ENCODE measurements around the gene MAP3K5. TPM values are rescaled to one million over a fixed set of nuclear protein-coding genes. Genes with fewer than 3 reads are reported as not detected.

Gene MAP3K5
- total and polyA plus RNA-seq, 2 donors (not counting 1 experiment from before 2014, with no cell fraction given): 10.9 to 62.6 TPM

DNA sequence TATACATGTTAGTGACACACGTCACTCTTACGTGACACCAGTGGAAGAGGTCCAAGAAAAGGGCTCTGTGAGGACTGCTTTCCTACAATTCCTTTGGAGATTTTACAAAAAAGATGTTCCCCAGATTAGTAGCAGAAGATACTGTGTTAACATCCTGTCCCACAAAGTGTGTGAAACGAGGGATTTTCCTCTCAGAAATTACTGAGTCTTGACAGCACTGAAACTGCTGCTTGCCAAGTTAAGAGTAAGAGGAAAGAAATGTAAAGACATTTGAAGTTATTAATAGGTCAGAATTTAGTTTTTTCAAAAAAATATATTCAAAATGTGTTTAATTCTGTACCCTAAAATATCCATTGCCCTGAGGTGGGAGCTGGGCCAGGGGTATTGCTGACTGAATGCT is 183.3 kb downstream of the MAP3K5 start:
- peak overlapping the region; percentile 86 for H3K27ac ChIP-seq (ENCODE audit: insufficient read depth, low read length)
- H3K36me3 ChIP-seq (ENCODE audit: control insufficient read depth, insufficient read depth, low read length): no peaks in the 10 kb centered on the region
- no peak overlapping the region for H2AFZ ChIP-seq (ENCODE audit: low read length)
- no peaks in the 10 kb centered on the region for H3K9me3 ChIP-seq (ENCODE audit: control insufficient read depth, insufficient read depth, low read depth, low read length)
- H3K27me3 ChIP-seq (ENCODE audit: control insufficient read depth, insufficient read depth, low read length): no peaks in the 10 kb centered on the region
- H3K79me2 ChIP-seq (ENCODE audit: control insufficient read depth, insufficient read depth, low read length): no peaks in the 10 kb centered on the region
- no peak overlapping the region for H3K4me3 ChIP-seq (replicated peaks in 1 of 4; ENCODE audit: control extremely low read depth in 1 of 4, insufficient read depth in 1 of 4, low read depth in 3 of 4, low read length in 4 of 4)
- DNase-seq (ENCODE audit: low read depth in 2 of 2): peak; percentile 86
- H3K4me2 ChIP-seq (ENCODE audit: extremely low read depth, insufficient read depth, low read length): peak overlapping the region; percentile 79
- H4K20me1 ChIP-seq (ENCODE audit: control insufficient read depth, extremely low read depth, insufficient read depth, low read length): no peaks in the 10 kb centered on the region
- peaks cover 21% of the 10 kb centered on the region for H3K4me1 ChIP-seq (ENCODE audit: control insufficient read depth, extremely low read depth, insufficient read depth, low read length)
- TF ChIP-seq EZH2 (IDR thresholded peaks at IDR 0.05; ENCODE audit: low read length, missing control alignments): no peak
- TF ChIP-seq, protein P1, sequence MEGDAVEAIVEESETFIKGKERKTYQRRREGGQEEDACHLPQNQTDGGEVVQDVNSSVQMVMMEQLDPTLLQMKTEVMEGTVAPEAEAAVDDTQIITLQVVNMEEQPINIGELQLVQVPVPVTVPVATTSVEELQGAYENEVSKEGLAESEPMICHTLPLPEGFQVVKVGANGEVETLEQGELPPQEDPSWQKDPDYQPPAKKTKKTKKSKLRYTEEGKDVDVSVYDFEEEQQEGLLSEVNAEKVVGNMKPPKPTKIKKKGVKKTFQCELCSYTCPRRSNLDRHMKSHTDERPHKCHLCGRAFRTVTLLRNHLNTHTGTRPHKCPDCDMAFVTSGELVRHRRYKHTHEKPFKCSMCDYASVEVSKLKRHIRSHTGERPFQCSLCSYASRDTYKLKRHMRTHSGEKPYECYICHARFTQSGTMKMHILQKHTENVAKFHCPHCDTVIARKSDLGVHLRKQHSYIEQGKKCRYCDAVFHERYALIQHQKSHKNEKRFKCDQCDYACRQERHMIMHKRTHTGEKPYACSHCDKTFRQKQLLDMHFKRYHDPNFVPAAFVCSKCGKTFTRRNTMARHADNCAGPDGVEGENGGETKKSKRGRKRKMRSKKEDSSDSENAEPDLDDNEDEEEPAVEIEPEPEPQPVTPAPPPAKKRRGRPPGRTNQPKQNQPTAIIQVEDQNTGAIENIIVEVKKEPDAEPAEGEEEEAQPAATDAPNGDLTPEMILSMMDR (conservative IDR thresholded peaks at IDR 0.05 in 1 of 2, IDR thresholded peaks at IDR 0.05 in 1 of 2; ENCODE audit: low read depth in 1 of 2, low read length in 2 of 2): no peak
- no peak overlapping the region for H3K9ac ChIP-seq (ENCODE audit: insufficient read depth, low read length)

DNA sequence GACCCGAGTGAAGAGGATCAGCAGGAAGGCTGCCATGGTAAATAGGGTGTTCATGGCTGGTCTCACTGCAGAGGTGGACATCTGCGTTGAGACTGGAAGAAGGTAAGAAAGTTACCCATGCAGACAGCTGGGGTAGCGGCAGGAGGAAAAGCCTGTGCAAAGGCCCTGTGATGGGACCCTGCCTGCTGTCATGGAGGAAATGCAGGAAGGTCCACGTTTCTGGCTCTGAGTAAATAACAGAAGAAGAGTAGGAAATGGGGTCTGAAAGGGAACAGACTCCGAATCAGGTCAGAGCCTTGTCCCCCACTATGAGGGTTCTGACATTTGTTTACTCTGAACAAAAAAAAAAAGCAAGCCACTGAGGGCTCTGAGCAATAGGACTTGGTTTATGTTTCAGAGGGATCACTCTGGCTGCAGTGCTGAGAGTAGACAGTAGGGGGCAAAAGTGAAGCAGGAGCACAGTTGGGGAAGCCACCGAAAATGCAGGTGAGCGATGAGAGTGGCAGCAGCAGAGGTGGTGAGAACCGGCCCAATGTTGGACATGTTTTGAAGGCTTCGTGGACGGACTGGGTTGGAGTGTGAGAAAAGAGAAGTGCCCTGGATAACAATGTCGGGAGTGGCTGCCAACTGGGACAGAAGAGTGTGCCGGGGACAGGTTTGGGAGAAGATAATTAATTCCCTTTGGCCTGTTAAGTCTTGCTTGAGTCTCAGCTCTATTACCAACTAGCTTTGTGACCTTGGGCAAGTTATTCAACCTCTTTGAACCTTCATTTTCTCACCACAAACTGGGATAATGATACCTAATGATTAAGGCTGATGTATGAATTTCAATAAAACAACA is 184.1 kb downstream of the MAP3K5 start:
- peak; percentile 49 to 64 for DNase-seq (ENCODE audit: low read depth in 2 of 2)
- H3K36me3 ChIP-seq (ENCODE audit: control insufficient read depth, insufficient read depth, low read length): peaks cover 2% of the 10 kb centered on the region
- H3K79me2 ChIP-seq (ENCODE audit: control insufficient read depth, insufficient read depth, low read length): no peaks in the 10 kb centered on the region
- H3K27me3 ChIP-seq (ENCODE audit: control insufficient read depth, insufficient read depth, low read length): no peaks in the 10 kb centered on the region
- no peaks in the 10 kb centered on the region for H4K20me1 ChIP-seq (ENCODE audit: control insufficient read depth, extremely low read depth, insufficient read depth, low read length)
- no peak overlapping the region for H3K4me3 ChIP-seq (replicated peaks in 1 of 4; ENCODE audit: control extremely low read depth in 1 of 4, insufficient read depth in 1 of 4, low read depth in 3 of 4, low read length in 4 of 4)
- H3K9me3 ChIP-seq (ENCODE audit: control insufficient read depth, insufficient read depth, low read depth, low read length): no peaks in the 10 kb centered on the region
- H3K4me2 ChIP-seq (ENCODE audit: extremely low read depth, insufficient read depth, low read length): peak overlapping the region; percentile 21
- no peak overlapping the region for H3K9ac ChIP-seq (ENCODE audit: insufficient read depth, low read length)
- H3K27ac ChIP-seq (ENCODE audit: insufficient read depth, low read length): peak overlapping the region; percentile 86
- H3K4me1 ChIP-seq (ENCODE audit: control insufficient read depth, extremely low read depth, insufficient read depth, low read length): peaks cover 21% of the 10 kb centered on the region
- no peak for TF ChIP-seq EZH2 (IDR thresholded peaks at IDR 0.05; ENCODE audit: low read length, missing control alignments)
- TF ChIP-seq, protein P1 (conservative IDR thresholded peaks at IDR 0.05 in 1 of 2, IDR thresholded peaks at IDR 0.05 in 1 of 2; ENCODE audit: low read depth in 1 of 2, low read length in 2 of 2): peak; percentile 79 to 84
- H2AFZ ChIP-seq (ENCODE audit: low read length): no peak overlapping the region

DNA sequence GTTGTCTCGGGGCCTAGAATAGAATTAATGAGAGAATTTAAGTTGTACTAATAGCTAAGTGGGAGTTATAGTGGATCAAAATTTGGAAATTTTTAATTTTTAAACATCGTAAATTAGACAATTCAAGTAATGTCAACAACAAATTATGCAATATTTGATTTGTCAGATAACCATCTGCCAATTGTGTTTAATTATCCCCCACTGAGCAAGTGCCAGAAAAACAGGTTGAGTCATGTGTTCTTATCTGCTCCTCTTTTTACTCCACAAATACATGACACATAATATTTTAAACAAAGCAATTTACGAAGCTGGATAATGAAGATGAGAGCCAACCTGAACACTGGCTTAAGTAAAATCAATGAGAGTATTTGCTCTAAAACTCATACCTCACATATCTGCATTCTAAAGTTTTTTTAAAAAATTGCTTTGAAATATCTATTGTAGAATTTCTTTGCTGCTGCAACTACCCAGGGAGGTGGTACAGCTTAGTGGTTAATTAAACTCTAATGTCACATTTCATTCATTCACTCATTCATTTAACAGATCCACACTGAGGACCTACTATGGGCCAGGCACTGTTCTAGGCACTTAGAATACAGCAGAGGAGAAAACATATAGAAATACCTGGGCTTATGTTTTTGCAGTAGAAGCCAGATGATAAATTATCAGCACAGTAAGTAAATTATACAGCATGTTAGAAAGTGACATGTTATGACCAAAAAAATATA is 184.9 kb downstream of the MAP3K5 start:
- no peaks in the 10 kb centered on the region for H4K20me1 ChIP-seq (ENCODE audit: control insufficient read depth, extremely low read depth, insufficient read depth, low read length)
- no peak overlapping the region for H2AFZ ChIP-seq (ENCODE audit: low read length)
- no peak overlapping the region for H3K9ac ChIP-seq (ENCODE audit: insufficient read depth, low read length)
- H3K4me2 ChIP-seq (ENCODE audit: extremely low read depth, insufficient read depth, low read length): no peak overlapping the region
- H3K9me3 ChIP-seq (ENCODE audit: control insufficient read depth, insufficient read depth, low read depth, low read length): no peaks in the 10 kb centered on the region
- TF ChIP-seq, protein P1 (conservative IDR thresholded peaks at IDR 0.05 in 1 of 2, IDR thresholded peaks at IDR 0.05 in 1 of 2; ENCODE audit: low read depth in 1 of 2, low read length in 2 of 2): no peak
- no peak for TF ChIP-seq EZH2 (IDR thresholded peaks at IDR 0.05; ENCODE audit: low read length, missing control alignments)
- no peaks in the 10 kb centered on the region for H3K27me3 ChIP-seq (ENCODE audit: control insufficient read depth, insufficient read depth, low read length)
- H3K27ac ChIP-seq (ENCODE audit: insufficient read depth, low read length): no peak overlapping the region
- peak; percentile 37 to 66 for DNase-seq (ENCODE audit: low read depth in 2 of 2)
- H3K36me3 ChIP-seq (ENCODE audit: control insufficient read depth, insufficient read depth, low read length): peaks cover 2% of the 10 kb centered on the region
- no peaks in the 10 kb centered on the region for H3K79me2 ChIP-seq (ENCODE audit: control insufficient read depth, insufficient read depth, low read length)
- H3K4me1 ChIP-seq (ENCODE audit: control insufficient read depth, extremely low read depth, insufficient read depth, low read length): peaks cover 21% of the 10 kb centered on the region
- no peak overlapping the region for H3K4me3 ChIP-seq (replicated peaks in 1 of 4; ENCODE audit: control extremely low read depth in 1 of 4, insufficient read depth in 1 of 4, low read depth in 3 of 4, low read length in 4 of 4)
